PC-3 (cell line): ENCODE data around the gene IGFBP6.

Experiments used
- EZH2 ChIP-seq: fragments of 300-600 bp; sonication (generic); IDR thresholded peaks from one replicate; pipeline ENCODE4 v1.6.1; 2017; ENCODE audit warnings: antibody characterized with exemption, mild to moderate bottlenecking, low read length; ENCODE audit not compliant: unreplicated experiment
- EZH2phosphoT487 ChIP-seq: fragments of 300-600 bp; sonication (generic); IDR thresholded peaks from 2 replicates; pipeline ENCODE4 v1.6.1; 2018; ENCODE audit warnings: mild to moderate bottlenecking, antibody characterized with exemption, low read length, borderline replicate concordance
- TF ChIP-seq, protein P1 (sequence below): fragments of 300-600 bp; sonication (generic); conservative IDR thresholded peaks from 2 replicates; pipeline ENCODE4 v1.5.1; 2017; ENCODE audit warnings: antibody characterized with exemption, low read depth, mild to moderate bottlenecking, low read length

DNA sequence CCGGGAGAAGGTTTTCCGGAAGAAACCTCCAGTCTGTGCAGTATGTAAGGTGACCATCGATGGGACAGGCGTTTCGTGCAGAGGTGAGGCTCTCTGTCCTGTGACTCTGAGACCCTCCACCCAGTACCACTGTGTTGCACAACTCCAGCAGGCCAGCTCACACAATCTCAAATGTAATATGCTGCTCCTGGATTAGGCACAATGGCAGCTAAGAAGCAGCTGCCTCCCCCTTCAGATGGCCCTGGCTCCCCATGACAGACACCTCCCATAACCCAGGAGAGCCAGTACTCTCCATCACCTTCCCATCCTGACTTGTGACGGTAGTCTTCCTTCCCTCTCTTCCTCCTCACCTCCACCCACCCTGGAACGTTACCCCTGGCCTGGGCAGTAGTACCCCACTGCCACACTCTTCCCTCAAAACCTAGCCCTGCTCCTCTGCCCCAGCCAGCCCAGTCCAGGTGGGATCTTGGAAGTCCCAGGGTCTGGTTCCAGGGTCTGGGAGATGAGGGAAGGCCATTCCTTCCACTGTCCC is 45.5 kb upstream of the IGFBP6 start:
- no peak for TF ChIP-seq EZH2phosphoT487
- TF ChIP-seq, protein P1, sequence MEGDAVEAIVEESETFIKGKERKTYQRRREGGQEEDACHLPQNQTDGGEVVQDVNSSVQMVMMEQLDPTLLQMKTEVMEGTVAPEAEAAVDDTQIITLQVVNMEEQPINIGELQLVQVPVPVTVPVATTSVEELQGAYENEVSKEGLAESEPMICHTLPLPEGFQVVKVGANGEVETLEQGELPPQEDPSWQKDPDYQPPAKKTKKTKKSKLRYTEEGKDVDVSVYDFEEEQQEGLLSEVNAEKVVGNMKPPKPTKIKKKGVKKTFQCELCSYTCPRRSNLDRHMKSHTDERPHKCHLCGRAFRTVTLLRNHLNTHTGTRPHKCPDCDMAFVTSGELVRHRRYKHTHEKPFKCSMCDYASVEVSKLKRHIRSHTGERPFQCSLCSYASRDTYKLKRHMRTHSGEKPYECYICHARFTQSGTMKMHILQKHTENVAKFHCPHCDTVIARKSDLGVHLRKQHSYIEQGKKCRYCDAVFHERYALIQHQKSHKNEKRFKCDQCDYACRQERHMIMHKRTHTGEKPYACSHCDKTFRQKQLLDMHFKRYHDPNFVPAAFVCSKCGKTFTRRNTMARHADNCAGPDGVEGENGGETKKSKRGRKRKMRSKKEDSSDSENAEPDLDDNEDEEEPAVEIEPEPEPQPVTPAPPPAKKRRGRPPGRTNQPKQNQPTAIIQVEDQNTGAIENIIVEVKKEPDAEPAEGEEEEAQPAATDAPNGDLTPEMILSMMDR = no peak
- no peak for TF ChIP-seq EZH2
